H7 (cell line): Measurements from ENCODE around the gene KCNQ1OT1. TPM values are rescaled to one million over a fixed set of nuclear protein-coding genes. Genes with fewer than 3 reads are reported as not detected.

Experiments
- DNase-seq: peaks from one replicate; pipeline ENCODE4 v3.0.0; 2012
- H3K27me3 ChIP-seq: 2 replicates; pipeline ENCODE4 v1.6.0; 2011; ENCODE audit warnings: mild to moderate bottlenecking, low read length; ENCODE audit not compliant: control insufficient read depth, insufficient read depth
- H3K36me3 ChIP-seq: replicated peaks from 2 replicates; pipeline ENCODE4 v1.5.1; 2011; ENCODE audit warnings: low read length; ENCODE audit not compliant: control insufficient read depth, insufficient read depth
- H3K4me3 ChIP-seq: 2 replicates; pipeline ENCODE4 v1.5.1; 2011; ENCODE audit warnings: low read depth, mild to moderate bottlenecking, control low read depth, low read length, moderate library complexity; ENCODE audit not compliant: insufficient read depth
- total RNA-seq: library from RNA; depleted of rRNA; stranded (reverse); fragments of >200 nt; shearing (Covaris generic); gene quantifications from 2 replicates; pipeline ENCODE4 v1.2.3, GENCODE V29; 2014

The KCNQ1OT1 gene
- total RNA-seq, 1 experiment from 2014 or later, result 0.83 TPM

GRCh38 chr11:2731130-2732125, 31.6 kb upstream of the KCNQ1OT1 start:
- Histone ChIP-seq H3K27me3 (peaks cover 7% of the 10 kb centered on the region), H3K4me3 (no peak overlapping the region), H3K36me3 (no peaks in the 10 kb centered on the region)
- no peak for DNase-seq

- DNase-seq, result no peak
- H3K36me3 ChIP-seq, result no peaks in the 10 kb centered on the region
- H3K4me3 ChIP-seq, result no peak overlapping the region
- peaks cover 7% of the 10 kb centered on the region for H3K27me3 ChIP-seq
Observed at GRCh38 chr11:2730272-2731129, 30.7 kb upstream of the KCNQ1OT1 start.

GRCh38 chr11:2729841-2730240, 30.0 kb upstream of the KCNQ1OT1 start:
- peaks cover 5% of the 10 kb centered on the region for H3K27me3 ChIP-seq
- no peak overlapping the region for H3K4me3 ChIP-seq
- H3K36me3 ChIP-seq, result no peaks in the 10 kb centered on the region
- DNase-seq, result no peak

- H3K4me3 ChIP-seq, result no peak overlapping the region
- DNase-seq, result no peak
- peaks cover 7% of the 10 kb centered on the region for H3K27me3 ChIP-seq
- no peaks in the 10 kb centered on the region for H3K36me3 ChIP-seq
Observed at GRCh38 chr11:2728663-2729332, 29.0 kb upstream of the KCNQ1OT1 start.

- DNase-seq, result no peak
- no peak overlapping the region for H3K4me3 ChIP-seq
- H3K36me3 ChIP-seq, result no peaks in the 10 kb centered on the region
- peaks cover 12% of the 10 kb centered on the region for H3K27me3 ChIP-seq
Observed at GRCh38 chr11:2728128-2728662, 28.4 kb upstream of the KCNQ1OT1 start.

- no peaks in the 10 kb centered on the region for H3K36me3 ChIP-seq
- H3K27me3 ChIP-seq, result peaks cover 19% of the 10 kb centered on the region
- no peak overlapping the region for H3K4me3 ChIP-seq
- no peak for DNase-seq
Observed at GRCh38 chr11:2726964-2727363, 27.2 kb upstream of the KCNQ1OT1 start.

GRCh38 chr11:2725368-2726300, 25.8 kb upstream of the KCNQ1OT1 start:
- Histone ChIP-seq H3K4me3 (no peak overlapping the region), H3K27me3 (peaks cover 25% of the 10 kb centered on the region), H3K36me3 (no peaks in the 10 kb centered on the region)
- DNase-seq, result no peak

- no peaks in the 10 kb centered on the region for H3K36me3 ChIP-seq
- H3K4me3 ChIP-seq, result no peak overlapping the region
- peaks cover 33% of the 10 kb centered on the region for H3K27me3 ChIP-seq
- DNase-seq, result no peak
Observed at GRCh38 chr11:2724653-2725367, 25.0 kb upstream of the KCNQ1OT1 start.

GRCh38 chr11:2724104-2724503, 24.3 kb upstream of the KCNQ1OT1 start:
- no peak for DNase-seq
- Histone ChIP-seq H3K36me3 (no peaks in the 10 kb centered on the region), H3K27me3 (peaks cover 36% of the 10 kb centered on the region)

GRCh38 chr11:2722955-2723354, 23.2 kb upstream of the KCNQ1OT1 start:
- DNase-seq, result no peak
- Histone ChIP-seq H3K4me3 (no peak overlapping the region), H3K27me3 (peaks cover 41% of the 10 kb centered on the region), H3K36me3 (no peaks in the 10 kb centered on the region)

More at GRCh38 chr11:2724104-2724503, 24.3 kb upstream of the KCNQ1OT1 start:
- H3K4me3 ChIP-seq, result no peak overlapping the region

- Histone ChIP-seq H3K27me3 (peaks cover 52% of the 10 kb centered on the region), H3K36me3 (no peaks in the 10 kb centered on the region), H3K4me3 (no peak overlapping the region)
- peak; percentile 93 for DNase-seq
Observed at GRCh38 chr11:2721210-2721916, 21.6 kb upstream of the KCNQ1OT1 start.

GRCh38 chr11:2719831-2720590, 20.2 kb upstream of the KCNQ1OT1 start:
- no peak for DNase-seq
- H3K36me3 ChIP-seq, result no peaks in the 10 kb centered on the region
- H3K27me3 ChIP-seq, result peaks cover 63% of the 10 kb centered on the region
- H3K4me3 ChIP-seq, result no peak overlapping the region
